Occipital lobe (tissue), 2 donors: ENCODE data around the gene SLC12A3. TPM values are rescaled to one million over a fixed set of nuclear protein-coding genes. Genes with fewer than 3 reads are reported as not detected.

Experiments
- DNase-seq: peaks from one replicate; lab custom pipeline; 2025; lab: John Stamatoyannopoulos, UW
- total RNA-seq: library from RNA; depleted of rRNA; stranded (reverse); fragments of >200 nt; gene quantifications from one replicate; pipeline ENCODE4 v1.2.3, GENCODE V29; 2014

The SLC12A3 gene
- total RNA-seq, 1 donor from 2014 or later, result not detected

- DNase-seq, result no peak
These were observed 26.7 kb downstream of the SLC12A3 start for GRCh38 chr16:56891685-56892084.

- DNase-seq, result no peak
These were observed 27.7 kb downstream of the SLC12A3 start for GRCh38 chr16:56892705-56893104.

DNA sequence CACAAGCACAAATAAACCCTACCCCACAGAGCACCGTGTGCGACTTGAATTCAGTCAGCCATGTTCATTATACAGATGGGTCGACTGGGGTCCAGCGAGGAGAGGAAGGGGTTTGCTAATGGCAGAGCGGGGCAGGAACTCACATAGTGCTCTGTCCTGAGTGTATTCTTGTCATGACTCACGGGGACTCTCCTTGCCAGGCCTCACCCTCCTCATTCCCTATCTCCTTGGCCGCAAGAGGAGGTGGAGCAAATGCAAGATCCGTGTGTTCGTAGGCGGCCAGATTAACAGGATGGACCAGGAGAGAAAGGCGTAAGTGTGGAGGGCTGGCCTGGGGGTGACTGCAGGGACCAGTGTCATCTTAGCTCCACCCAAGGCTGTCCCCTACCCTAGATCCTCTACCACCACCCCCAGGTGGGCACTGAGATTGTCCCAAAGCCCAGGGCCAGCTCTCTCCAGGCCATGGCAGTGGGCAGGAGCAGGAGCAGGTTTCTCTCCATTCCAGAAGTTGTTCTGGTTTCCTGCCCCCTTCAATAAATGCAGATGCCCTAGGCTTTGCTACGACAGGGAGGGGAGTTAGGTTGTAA lies 29.4 kb downstream of the SLC12A3 start:
- DNase-seq, result no peak

GRCh38 chr16:56895813-56896212 lies 30.8 kb downstream of the SLC12A3 start:
- no peak for DNase-seq

DNA sequence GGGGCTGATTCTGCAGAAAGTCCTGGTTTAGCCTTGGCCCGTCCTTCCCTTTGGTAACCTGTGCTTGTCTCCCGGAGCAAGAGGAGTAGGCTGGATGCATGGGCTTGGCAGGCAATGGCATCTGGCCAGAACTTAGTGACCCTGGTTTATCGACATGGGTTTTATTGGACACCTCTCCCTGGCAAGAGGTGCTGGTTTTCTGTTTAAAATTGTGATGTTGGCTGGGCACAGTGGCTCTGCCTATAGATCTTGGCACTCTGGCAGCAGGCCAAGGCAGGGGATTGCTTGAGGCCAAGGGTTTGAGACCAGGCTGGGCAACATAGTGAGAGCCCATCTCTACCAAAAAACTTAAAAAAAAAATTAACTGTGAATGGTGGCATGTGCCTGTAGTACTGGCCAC lies 31.2 kb downstream of the SLC12A3 start:
- no peak for DNase-seq

DNA sequence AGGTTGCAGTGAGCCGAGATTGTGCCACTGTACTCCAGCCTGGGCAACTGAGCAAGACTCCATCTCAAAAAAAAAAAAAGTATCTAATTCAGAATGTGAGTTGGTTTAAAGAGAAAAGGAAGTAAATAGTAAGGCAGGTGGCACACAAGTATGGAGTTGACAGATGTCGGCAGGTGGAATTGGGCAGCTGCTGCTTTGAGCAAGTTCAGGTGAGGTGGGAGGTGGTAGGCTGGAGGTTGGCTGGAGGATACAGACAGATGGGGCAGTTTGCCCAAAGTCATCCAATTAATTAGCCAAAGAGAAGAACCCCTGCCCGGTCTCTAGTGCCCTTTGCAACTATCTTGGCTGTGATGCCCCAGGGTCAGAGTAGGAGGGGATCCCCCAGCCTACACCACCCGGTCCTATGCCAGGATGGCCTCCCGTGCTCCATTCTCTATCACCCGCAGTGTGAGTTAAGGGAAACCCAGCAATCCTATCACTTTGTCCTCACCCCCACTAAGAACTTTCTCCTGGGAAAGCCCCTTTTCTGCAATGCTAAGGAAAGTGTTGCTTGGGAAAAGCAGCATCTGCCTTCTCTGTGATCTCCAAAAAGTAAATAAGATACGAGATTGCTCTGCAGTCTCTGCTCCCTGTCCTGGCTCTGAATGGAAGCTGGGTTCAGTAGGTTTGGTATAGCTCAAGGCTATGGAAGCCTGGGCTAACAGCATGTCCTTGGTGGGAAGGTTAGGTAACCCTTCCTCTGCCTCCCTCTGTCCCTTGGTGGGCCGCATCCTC lies 32.2 kb downstream of the SLC12A3 start:
- DNase-seq, result no peak

GRCh38 chr16:56898847-56899246 lies 33.8 kb downstream of the SLC12A3 start:
- no peak for DNase-seq

DNA sequence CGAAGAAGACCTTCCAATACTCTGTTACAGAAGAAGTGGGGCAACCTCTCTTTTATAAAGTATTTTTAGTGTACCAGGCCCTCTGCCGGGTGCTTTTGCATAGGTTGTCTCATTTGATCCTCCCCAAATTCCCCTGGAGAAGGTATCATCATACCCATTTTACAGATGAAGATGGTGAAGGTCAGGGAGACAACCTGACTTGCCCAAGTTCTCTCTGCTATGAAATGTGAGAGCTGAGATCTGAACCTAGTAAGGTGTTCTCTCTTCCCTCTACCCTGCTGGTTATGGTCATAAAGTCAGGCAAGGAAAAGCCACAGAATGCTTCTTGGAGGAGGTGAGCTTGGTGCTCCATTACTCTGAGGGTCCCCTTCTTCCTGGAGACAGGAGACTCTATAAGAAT lies 38.9 kb downstream of the SLC12A3 start:
- no peak for DNase-seq

DNA sequence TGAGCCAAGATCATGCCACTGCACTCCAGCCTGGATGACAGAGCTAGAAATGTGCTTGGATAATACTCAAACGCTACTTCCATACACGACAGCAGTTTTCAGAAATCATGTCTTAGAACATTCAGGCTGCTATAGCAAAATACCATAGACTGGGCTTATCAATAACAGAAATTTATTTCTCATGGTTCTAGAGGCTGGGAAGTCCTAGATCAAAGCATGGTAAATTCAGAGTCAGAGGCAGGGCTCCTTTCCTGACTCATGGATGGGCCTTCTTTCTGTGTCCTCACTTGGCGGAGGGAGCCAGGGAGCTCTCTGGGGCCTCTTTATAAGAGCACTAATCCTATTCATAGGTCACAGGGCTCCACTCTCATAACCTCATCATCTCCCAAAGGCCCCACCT lies 42.4 kb downstream of the SLC12A3 start:
- no peak for DNase-seq

- DNase-seq, result no peak
These were observed 44.5 kb downstream of the SLC12A3 start for GRCh38 chr16:56909527-56909979.

GRCh38 chr16:56910112-56910511 lies 45.1 kb downstream of the SLC12A3 start:
- no peak for DNase-seq

GRCh38 chr16:56910654-56911539 lies 45.9 kb downstream of the SLC12A3 start:
- no peak for DNase-seq

GRCh38 chr16:56911771-56912571 lies 47.0 kb downstream of the SLC12A3 start:
- peak; percentile 8 for DNase-seq

GRCh38 chr16:56912746-56913708 lies 48.0 kb downstream of the SLC12A3 start:
- no peak for DNase-seq

DNA sequence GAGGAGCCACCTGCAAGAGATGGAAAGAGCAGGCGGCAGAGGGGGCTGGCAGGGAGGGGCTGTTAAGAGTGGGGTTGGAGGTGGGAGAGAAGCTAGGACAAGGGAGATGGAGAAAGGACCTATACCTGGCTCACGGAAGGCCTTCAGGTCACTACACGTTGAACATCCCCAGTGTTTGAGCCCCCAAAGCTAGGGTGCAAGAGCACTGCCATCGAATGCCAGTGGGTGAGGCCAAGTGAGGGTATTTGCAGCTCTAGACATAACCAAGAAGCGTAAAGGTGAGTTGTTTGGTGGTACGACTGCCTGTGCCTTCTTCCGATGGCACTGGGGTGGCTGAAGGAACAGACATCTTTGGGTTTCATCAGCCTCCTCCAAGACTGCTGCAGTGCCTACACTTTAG lies 49.9 kb downstream of the SLC12A3 start:
- DNase-seq, result no peak

GRCh38 chr16:56915336-56916119 lies 50.5 kb downstream of the SLC12A3 start:
- DNase-seq, result no peak

DNA sequence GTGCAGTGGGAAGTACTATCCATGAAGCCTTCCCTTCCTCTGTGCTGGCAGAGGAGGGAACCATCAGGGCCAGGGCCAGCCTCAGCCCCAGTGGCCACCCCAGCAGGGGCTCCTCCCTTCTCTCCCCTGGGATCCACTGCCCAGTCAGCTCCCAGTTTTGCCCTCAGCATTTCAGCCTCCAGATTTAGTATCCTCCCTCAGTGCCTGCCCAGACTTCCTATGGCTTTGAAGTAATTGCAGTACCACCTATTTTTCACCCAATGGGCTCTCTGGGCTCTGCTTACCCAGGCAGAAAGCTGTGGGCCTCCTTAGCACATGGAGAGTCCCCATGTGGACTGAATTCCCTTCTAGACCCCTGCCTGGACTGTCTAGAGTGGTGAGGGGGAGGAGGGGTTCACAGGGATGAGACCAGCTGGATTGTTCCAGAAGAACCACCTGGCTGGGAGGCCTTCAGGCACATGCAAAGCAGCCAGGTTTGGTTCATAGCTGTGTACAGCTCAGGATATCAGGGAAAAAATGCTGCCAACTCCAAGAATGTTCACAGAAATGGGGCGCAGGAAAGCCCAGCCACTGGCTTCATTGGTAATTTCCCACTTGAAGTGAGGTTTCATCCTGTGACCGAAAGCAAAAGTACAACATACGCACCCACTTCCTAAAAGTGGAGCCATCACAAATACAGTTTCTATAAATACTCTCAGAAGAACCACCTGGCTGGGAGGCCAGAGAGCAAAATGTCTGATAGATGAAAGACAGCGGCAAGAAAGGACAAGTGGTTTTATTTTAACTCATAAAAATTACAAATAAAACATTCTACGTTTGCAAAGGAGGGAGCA lies 51.8 kb downstream of the SLC12A3 start:
- DNase-seq, result no peak

- DNase-seq, result no peak
These were observed 53.5 kb downstream of the SLC12A3 start for GRCh38 chr16:56918467-56919012.
